Measurements from ENCODE around the gene CAMKK1. TPM values are rescaled to one million over a fixed set of nuclear protein-coding genes. Genes with fewer than 3 reads are reported as not detected.

The CAMKK1 gene
- total and polyA plus RNA-seq, 2 donors (not counting 3 experiments of a cell fraction or from before 2014, with no cell fraction given): 4.5 to 6.1 TPM

DNA sequence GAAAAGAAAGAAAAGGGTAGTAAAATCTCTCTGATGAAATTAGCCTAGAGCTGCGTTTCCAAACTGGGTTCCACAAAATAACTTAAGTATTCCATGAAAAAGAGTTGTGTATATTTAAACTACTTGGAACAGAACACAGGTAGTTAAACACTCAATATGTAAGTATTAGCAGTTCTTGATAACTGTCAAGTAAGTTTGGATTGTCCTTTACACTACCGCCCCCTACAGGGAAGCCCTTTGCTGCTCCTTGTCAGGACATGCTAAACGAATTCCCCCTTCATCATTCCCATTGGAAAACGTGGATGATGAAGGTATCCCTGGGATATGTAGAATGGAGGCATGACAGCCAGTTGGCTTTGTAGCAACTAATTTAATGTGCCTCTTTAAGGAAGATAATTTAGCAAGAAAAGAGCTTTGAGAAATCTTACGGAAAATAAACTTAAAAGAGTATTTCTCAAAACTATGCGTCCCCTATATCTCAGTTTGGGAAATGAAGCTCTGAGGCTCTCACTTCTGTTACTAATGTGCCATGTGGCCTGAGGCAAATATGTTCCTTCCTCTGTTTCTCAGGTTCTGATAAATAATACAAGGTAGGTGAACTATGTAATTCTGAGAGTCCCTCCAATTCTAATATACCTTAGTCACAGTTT is 65.6 kb downstream of the CAMKK1 start:
- H3K27ac ChIP-seq (ENCODE audit: insufficient read depth, low read depth, low read length): no peak overlapping the region
- H4K20me1 ChIP-seq (replicated peaks; ENCODE audit: control insufficient read depth, extremely low read depth, insufficient read depth, low read length): no peaks in the 10 kb centered on the region
- no TSS peak for BruUV-seq (replicated peaks)
- H3K9ac ChIP-seq (replicated peaks; ENCODE audit: extremely low read depth, insufficient read depth, low read length): no peak overlapping the region
- no peaks in the 10 kb centered on the region for H3K27me3 ChIP-seq (ENCODE audit: control insufficient read depth in 2 of 2, insufficient read depth in 2 of 2, low read length in 2 of 2)
- FAIRE-seq: peak; percentile 71
- H3K4me2 ChIP-seq (ENCODE audit: insufficient read depth, low read length): no peak overlapping the region
- peaks cover 14 to 21% of the 10 kb centered on the region in 2 experiments for H3K36me3 ChIP-seq (ENCODE audit: control insufficient read depth in 2 of 2, extremely low read depth in 1 of 2, insufficient read depth in 2 of 2, low read length in 2 of 2)
- intact Hi-C loops (cut with micrococcal nuclease): loop anchor here (1.0 to 10.0 kb wide), 3 partner anchors 90 to 782 kb away; no protein-coding TSS in a partner anchor
- H3K9me1 ChIP-seq (replicated peaks; ENCODE audit: control insufficient read depth, extremely low read depth, insufficient read depth, low read length): no peaks in the 10 kb centered on the region
- dilution Hi-C loops (cut with MboI; ENCODE audit: extremely low pct_ligation_motif_present, low sequenced_read_pairs): no loop called here
- peak; percentile 79 for DNase-seq (ENCODE audit: low read depth, low spot score)
- no peaks in the 10 kb centered on the region for H3K9me3 ChIP-seq (replicated peaks; ENCODE audit: control insufficient read depth, insufficient read depth, low read length)
- TF ChIP-seq, protein P1, sequence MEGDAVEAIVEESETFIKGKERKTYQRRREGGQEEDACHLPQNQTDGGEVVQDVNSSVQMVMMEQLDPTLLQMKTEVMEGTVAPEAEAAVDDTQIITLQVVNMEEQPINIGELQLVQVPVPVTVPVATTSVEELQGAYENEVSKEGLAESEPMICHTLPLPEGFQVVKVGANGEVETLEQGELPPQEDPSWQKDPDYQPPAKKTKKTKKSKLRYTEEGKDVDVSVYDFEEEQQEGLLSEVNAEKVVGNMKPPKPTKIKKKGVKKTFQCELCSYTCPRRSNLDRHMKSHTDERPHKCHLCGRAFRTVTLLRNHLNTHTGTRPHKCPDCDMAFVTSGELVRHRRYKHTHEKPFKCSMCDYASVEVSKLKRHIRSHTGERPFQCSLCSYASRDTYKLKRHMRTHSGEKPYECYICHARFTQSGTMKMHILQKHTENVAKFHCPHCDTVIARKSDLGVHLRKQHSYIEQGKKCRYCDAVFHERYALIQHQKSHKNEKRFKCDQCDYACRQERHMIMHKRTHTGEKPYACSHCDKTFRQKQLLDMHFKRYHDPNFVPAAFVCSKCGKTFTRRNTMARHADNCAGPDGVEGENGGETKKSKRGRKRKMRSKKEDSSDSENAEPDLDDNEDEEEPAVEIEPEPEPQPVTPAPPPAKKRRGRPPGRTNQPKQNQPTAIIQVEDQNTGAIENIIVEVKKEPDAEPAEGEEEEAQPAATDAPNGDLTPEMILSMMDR (IDR thresholded peaks at IDR 0.05; ENCODE audit: extremely low read depth in 1 of 2, insufficient read depth in 1 of 2, low read depth in 1 of 2, low read length in 2 of 2): peak; percentile 64 to 71
- no peak for TF ChIP-seq GATA2 (IDR thresholded peaks at IDR 0.05; ENCODE audit: insufficient read depth, insufficient read length, low read depth, low read length)
- H3K79me2 ChIP-seq (ENCODE audit: control insufficient read depth, insufficient read depth, low read length): peaks cover 3% of the 10 kb centered on the region
- no peak overlapping the region for H3K4me3 ChIP-seq (replicated peaks in 1 of 3; ENCODE audit: insufficient read depth in 1 of 3, low read depth in 1 of 3, low read length in 3 of 3)
- no peak overlapping the region for H2AFZ ChIP-seq (ENCODE audit: low read depth, low read length)
- ChIA-PET CTCF (interaction anchor here (0.7 to 6.1 kb wide), 13 partner anchors 11 to 779 kb away, joined by 3 to 112 read pairs (median 6); partner anchors contain the start of gene HASPIN), POLR2A (no interaction called here)
- H3K4me1 ChIP-seq (ENCODE audit: control insufficient read depth, extremely low read depth, insufficient read depth, low read length): no peaks in the 10 kb centered on the region

DNA sequence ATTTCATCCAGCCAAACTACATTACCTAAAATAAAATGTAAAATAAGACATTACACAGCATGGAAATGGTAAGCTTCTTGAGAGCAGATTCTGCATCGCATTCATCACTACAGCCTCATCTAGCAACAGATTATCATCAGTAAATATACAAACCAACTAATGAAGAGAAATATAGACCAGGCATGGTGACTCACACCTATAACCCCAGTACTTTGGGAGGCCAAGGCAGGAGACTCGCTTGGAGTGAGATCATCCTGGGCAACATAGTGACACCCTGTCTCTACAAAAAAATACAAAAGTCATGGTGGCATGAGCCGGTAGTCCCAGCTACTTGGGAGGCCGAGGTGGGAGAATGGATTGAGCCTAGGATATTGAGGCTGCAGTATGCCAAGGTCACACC is 66.7 kb downstream of the CAMKK1 start:
- H3K36me3 ChIP-seq (ENCODE audit: control insufficient read depth in 2 of 2, extremely low read depth in 1 of 2, insufficient read depth in 2 of 2, low read length in 2 of 2): peaks cover 17 to 22% of the 10 kb centered on the region in 2 experiments
- BruUV-seq (replicated peaks): no TSS peak
- FAIRE-seq (no peak), DNase-seq (ENCODE audit: low read depth, low spot score) (no peak)
- dilution Hi-C loops (cut with MboI; ENCODE audit: extremely low pct_ligation_motif_present, low sequenced_read_pairs) (no loop called here), intact Hi-C loops (cut with micrococcal nuclease) (loop anchor here (2.0 to 10.0 kb wide), 2 partner anchors 143 to 781 kb away; no protein-coding TSS in a partner anchor)
- H3K4me2 ChIP-seq (ENCODE audit: insufficient read depth, low read length): no peak overlapping the region
- H3K27me3 ChIP-seq (ENCODE audit: control insufficient read depth in 2 of 2, insufficient read depth in 2 of 2, low read length in 2 of 2): no peaks in the 10 kb centered on the region
- H3K4me1 ChIP-seq (ENCODE audit: control insufficient read depth, extremely low read depth, insufficient read depth, low read length): no peaks in the 10 kb centered on the region
- H3K9ac ChIP-seq (replicated peaks; ENCODE audit: extremely low read depth, insufficient read depth, low read length): no peak overlapping the region
- ChIA-PET CTCF (interaction anchor here (0.7 to 6.1 kb wide), 5 partner anchors 17 to 777 kb away, joined by 3 to 112 read pairs (median 6); no protein-coding TSS in a partner anchor), POLR2A (no interaction called here)
- no peaks in the 10 kb centered on the region for H3K9me1 ChIP-seq (replicated peaks; ENCODE audit: control insufficient read depth, extremely low read depth, insufficient read depth, low read length)
- H3K4me3 ChIP-seq (replicated peaks in 1 of 3; ENCODE audit: insufficient read depth in 1 of 3, low read depth in 1 of 3, low read length in 3 of 3): no peak overlapping the region
- H3K79me2 ChIP-seq (ENCODE audit: control insufficient read depth, insufficient read depth, low read length): peaks cover 3% of the 10 kb centered on the region
- TF ChIP-seq MYC (IDR thresholded peaks at IDR 0.05; ENCODE audit: low read depth, low read length) (no peak), EZH2 (IDR thresholded peaks at IDR 0.05; ENCODE audit: borderline replicate concordance, low read depth, low read length, severe bottlenecking) (no peak), POLR2AphosphoS5 (IDR thresholded peaks at IDR 0.05; ENCODE audit: insufficient read depth, low read depth, low read length) (no peak)
- TF ChIP-seq, protein P2, sequence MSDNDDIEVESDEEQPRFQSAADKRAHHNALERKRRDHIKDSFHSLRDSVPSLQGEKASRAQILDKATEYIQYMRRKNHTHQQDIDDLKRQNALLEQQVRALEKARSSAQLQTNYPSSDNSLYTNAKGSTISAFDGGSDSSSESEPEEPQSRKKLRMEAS (IDR thresholded peaks at IDR 0.05; ENCODE audit: insufficient read depth, insufficient read length): no peak
- H4K20me1 ChIP-seq (replicated peaks; ENCODE audit: control insufficient read depth, extremely low read depth, insufficient read depth, low read length): no peaks in the 10 kb centered on the region
- H2AFZ ChIP-seq (ENCODE audit: low read depth, low read length): no peak overlapping the region
- H3K9me3 ChIP-seq (replicated peaks; ENCODE audit: control insufficient read depth, insufficient read depth, low read length): no peaks in the 10 kb centered on the region
- H3K27ac ChIP-seq (ENCODE audit: insufficient read depth, low read depth, low read length): no peak overlapping the region

Measured in endothelial cell of umbilical vein (primary cell).